Bronchial epithelial cell (primary cell): ENCODE results near the gene LIM2. TPM values are rescaled to one million over a fixed set of nuclear protein-coding genes. Genes with fewer than 3 reads are reported as not detected.
"Not testable (repeated sequence)": the region's sequence is repeated elsewhere in the genome, so short reads cannot be mapped to it uniquely, and the experiment has no call there.

Experiments
- DNase-seq: peaks from one replicate; pipeline ENCODE4 v3.0.0-alpha.2; 2010; ENCODE audit warnings: low read depth
- FAIRE-seq: peaks from 2 replicates; lab custom pipeline; 2011; peaks lifted over from hg19 to GRCh38; lab: Jason Lieb, UNC
- H3K27me3 ChIP-seq: 2 replicates; pipeline ENCODE4 v1.5.1; 2011; ENCODE audit warnings: low read length; ENCODE audit not compliant: control insufficient read depth, insufficient read depth
- H3K36me3 ChIP-seq: 2 replicates; pipeline ENCODE4 v1.5.1; 2011; ENCODE audit warnings: low read length; ENCODE audit not compliant: control insufficient read depth, insufficient read depth
- H3K4me3 ChIP-seq: 2 replicates; pipeline ENCODE4 v1.5.1; 2011; ENCODE audit warnings: mild to moderate bottlenecking, low read depth, low read length, control low read depth
- total RNA-seq: library from RNA; depleted of rRNA; stranded (reverse); fragments of >200 nt; gene quantifications from 2 replicates; pipeline ENCODE4 v1.2.1, GENCODE V29; 2014
- TF ChIP-seq, protein P1 (sequence below): IDR thresholded peaks from 2 replicates; pipeline ENCODE4 v1.5.1; 2011; ENCODE audit warnings: mild to moderate bottlenecking, moderate library complexity, low read length, control low read depth, inconsistent platforms; ENCODE audit not compliant: insufficient read depth, severe bottlenecking

LIM2 gene
- total RNA-seq, 1 donor from 2014 or later, result not detected

DNA sequence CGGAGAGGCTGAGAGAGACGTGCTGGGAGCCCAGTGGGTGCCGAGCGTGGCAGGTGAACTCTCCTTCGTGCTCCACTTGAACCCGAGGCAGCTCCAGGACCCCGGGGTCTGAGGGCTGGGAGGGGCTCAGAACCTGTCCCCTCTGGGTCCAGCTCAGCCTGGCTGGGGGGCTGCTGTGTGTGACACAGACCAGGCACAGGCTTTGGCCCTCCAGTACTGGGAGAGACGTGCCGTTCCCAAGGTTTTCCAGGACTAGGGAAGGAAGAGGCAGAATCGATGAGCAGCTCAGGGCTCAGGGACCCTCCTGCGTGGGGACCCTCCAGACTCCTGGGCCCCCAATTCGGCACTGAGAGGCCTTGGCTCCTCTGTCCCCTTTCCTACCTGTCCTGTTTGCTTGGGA lies 27.4 kb upstream of the LIM2 start:
- Histone ChIP-seq H3K4me3 (no peak overlapping the region), H3K36me3 (no peaks in the 10 kb centered on the region), H3K27me3 (no peaks in the 10 kb centered on the region)
- DNase-seq (no peak), FAIRE-seq (no peak)
- TF ChIP-seq, protein P1, sequence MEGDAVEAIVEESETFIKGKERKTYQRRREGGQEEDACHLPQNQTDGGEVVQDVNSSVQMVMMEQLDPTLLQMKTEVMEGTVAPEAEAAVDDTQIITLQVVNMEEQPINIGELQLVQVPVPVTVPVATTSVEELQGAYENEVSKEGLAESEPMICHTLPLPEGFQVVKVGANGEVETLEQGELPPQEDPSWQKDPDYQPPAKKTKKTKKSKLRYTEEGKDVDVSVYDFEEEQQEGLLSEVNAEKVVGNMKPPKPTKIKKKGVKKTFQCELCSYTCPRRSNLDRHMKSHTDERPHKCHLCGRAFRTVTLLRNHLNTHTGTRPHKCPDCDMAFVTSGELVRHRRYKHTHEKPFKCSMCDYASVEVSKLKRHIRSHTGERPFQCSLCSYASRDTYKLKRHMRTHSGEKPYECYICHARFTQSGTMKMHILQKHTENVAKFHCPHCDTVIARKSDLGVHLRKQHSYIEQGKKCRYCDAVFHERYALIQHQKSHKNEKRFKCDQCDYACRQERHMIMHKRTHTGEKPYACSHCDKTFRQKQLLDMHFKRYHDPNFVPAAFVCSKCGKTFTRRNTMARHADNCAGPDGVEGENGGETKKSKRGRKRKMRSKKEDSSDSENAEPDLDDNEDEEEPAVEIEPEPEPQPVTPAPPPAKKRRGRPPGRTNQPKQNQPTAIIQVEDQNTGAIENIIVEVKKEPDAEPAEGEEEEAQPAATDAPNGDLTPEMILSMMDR, result no peak

DNA sequence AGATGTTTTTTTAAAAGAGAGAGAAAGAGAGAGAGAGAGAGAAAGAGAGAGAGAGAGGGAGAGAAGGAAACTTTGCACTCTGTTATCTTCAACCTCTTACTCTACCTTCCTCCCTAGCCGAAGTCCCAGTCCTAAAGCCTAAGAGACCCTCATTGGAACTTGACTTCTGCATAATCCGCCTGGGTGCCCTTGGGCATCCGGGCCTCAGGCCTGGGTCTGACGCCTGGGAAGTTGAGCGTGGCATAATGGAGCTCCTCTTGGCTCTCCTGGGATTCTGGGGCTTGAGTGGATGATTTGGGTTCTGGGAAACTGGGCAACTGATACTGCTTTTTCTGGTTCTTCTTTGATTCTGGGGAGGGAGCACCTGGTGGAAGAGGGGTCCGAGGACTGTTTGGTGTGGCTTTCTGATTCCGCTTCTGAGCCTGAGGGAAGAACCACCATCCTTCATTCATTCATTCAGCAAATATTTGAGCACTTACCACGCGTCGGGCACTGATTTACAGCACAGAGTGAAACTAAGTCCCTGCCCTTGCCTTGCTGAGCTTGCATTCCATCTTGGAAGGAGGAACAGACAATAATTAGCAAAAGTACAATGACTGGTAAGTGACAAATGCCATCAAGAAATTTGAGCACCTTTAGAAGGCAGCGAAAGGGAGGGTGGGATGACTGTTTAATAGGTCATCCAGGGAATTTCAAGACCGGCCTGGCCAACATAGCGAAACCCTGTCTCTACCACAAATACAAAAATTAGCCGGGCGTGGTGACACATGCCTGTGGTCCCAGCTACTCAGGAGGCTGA lies 23.4 kb upstream of the LIM2 start:
- FAIRE-seq (no peak), DNase-seq (no peak)
- H3K36me3 ChIP-seq, result no peaks in the 10 kb centered on the region
- no peaks in the 10 kb centered on the region for H3K27me3 ChIP-seq
- no peak overlapping the region for H3K4me3 ChIP-seq
- TF ChIP-seq, protein P1, result no peak

DNA sequence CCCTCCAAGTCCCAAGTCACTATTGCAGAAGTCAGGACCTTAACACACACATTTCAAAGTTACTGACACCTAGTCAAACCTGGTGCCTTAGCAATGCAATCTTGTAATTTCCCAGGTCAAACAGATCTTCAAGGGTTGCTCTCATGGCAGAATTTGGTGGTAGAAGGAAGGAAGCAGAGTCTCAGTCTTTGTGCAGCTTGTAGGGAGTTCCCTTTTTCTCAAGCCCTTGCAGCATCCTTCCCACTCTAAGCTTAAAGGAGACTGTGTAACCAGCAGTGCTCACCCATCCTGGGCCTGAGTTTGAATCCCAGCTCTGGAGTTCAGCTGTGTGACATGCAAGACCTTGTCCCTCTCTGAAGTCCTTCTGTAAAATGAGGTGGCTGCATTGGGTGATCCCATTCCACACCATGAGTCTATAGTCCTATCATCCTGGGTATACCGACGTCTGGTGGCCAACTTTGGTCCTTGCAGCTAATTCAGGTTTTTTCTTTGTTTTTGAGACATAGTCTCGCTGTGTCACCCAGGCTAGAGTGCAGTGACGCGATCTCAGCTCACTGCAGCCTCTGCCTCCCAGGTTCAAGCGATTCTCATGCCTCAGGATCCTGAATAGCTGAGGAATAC lies 19.8 kb upstream of the LIM2 start:
- TF ChIP-seq, protein P1, result peak; percentile 46
- no peak overlapping the region for H3K4me3 ChIP-seq
- H3K27me3 ChIP-seq, result no peaks in the 10 kb centered on the region
- DNase-seq (peak; percentile 23), FAIRE-seq (no peak)
- H3K36me3 ChIP-seq, result no peaks in the 10 kb centered on the region

DNA sequence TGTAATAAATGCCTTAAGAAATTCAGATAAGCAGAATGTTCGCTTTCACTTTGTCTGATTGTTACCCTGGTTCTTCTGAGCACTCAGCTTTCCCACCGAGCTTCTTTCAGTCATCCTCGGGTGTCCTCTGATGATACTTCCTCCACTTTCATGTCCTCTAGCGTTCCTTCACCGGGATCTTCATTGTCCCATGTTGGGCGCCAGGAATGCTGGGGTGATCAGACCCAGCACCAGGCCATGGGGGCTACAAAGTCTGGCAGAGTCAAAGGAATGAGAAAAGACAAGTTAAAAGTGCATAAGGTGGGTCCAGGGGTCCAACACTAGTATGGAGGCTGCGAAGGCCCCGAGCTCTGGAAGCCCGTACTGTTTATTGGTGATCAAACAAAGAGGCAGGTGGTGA lies 14.3 kb upstream of the LIM2 start:
- TF ChIP-seq, protein P1, result no peak
- H3K27me3 ChIP-seq, result no peaks in the 10 kb centered on the region
- no peak overlapping the region for H3K4me3 ChIP-seq
- H3K36me3 ChIP-seq, result no peaks in the 10 kb centered on the region
- no peak for FAIRE-seq
- no peak for DNase-seq

DNA sequence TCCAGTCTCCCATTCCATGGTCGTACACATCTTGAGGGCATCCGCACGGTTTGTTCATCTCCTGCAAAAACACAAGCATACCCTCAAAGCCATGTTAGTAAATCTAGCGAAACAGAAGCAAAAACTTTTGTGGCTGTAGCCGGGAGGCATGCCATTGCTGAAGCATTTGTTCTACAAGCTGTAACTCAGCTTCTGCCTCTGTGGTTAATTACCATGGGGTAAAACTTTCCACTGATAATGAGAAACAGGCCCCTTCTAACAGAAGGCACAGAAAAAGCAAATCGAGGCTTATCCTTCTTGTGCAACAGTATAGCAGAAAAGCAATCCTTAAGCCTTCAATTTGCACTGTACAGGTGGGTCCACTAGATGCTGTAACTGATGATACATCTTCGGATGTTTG lies 12.2 kb upstream of the LIM2 start:
- FAIRE-seq, H3K36me3 ChIP-seq, H3K4me3 ChIP-seq, H3K27me3 ChIP-seq, DNase-seq: not testable (repeated sequence)

DNA sequence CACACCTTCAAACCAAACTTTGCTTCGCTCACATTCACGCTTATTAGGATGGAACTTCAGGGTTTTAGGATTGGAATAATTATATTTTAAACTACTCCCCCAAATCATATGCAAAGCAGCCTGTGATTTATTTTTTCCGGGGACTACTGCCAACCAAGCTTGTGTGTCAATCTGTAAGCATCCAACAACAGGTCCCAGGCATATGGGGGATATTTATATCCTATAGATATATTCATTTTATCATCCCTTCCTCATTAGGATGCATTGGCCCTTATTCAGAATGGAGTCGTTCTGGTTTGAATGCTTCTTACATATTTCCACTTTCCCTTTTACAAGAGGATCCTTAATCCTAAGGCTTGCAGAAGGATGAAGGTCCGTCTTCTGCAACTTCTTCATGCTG lies 11.5 kb upstream of the LIM2 start:
- no peak for FAIRE-seq
- Histone ChIP-seq H3K27me3 (no peaks in the 10 kb centered on the region), H3K36me3 (no peaks in the 10 kb centered on the region), H3K4me3 (no peak overlapping the region)
- TF ChIP-seq, protein P1, result no peak
- no peak for DNase-seq
